Esophagus squamous epithelium (tissue), 5 donors: ENCODE results near the gene WLS. TPM values are rescaled to one million over a fixed set of nuclear protein-coding genes. Genes with fewer than 3 reads are reported as not detected.

Experiments used
- DNase-seq: peaks from one replicate; lab custom pipeline; 2025; lab: John Stamatoyannopoulos, UW
- H3K27ac ChIP-seq, 4 donors: fragments of 200-600 bp; sonication (generic); one replicate each; pipeline ENCODE4 v1.5.1; 2016 to 2019; ENCODE audit warnings: mild to moderate bottlenecking in 1 of 4
- H3K27me3 ChIP-seq, 4 donors: fragments of 200-600 bp; sonication (generic); 1 replicate in 3 of 4; 2 replicates in 1 of 4; pipeline versions ENCODE4 v1.5.1 to v1.6.0; 2017 to 2021; ENCODE audit warnings: antibody characterized with exemption in 1 of 4
- H3K36me3 ChIP-seq, 3 donors: fragments of 200-600 bp; sonication (generic); one replicate each; pipeline ENCODE4 v1.5.1; 2016 to 2019
- H3K4me1 ChIP-seq, 3 donors: fragments of 200-600 bp; sonication (generic); one replicate each; pipeline ENCODE4 v1.5.1; 2017 to 2019
- H3K4me3 ChIP-seq, 4 donors: fragments of 200-600 bp; sonication (generic); 1 replicate in 3 of 4; 2 replicates in 1 of 4; pipeline ENCODE4 v1.5.1; 2016 to 2019; ENCODE audit warnings: mild to moderate bottlenecking in 2 of 4, moderate library complexity in 1 of 4
- H3K9me3 ChIP-seq, 3 donors: fragments of 200-600 bp; sonication (generic); one replicate each; pipeline ENCODE4 v1.5.1; 2016 to 2019
- POLR2A ChIP-seq, 4 donors: fragments of 450-650 bp; IDR thresholded peaks; one replicate each; pipeline ENCODE4 v1.6.1; 2017; ENCODE audit warnings: antibody characterized with exemption in 4 of 4, mild to moderate bottlenecking in 4 of 4, moderate library complexity in 3 of 4
- WGBS, 2 donors: methylation state at CpG; one replicate each; pipeline ENCODE4 v1.1.5; 2018; 5-methylcytosine and 5-hydroxymethylcytosine counted together
- intact Hi-C: fragments of 100-400 bp; cut with DNase I; formaldehyde crosslinking; loops from one replicate; pipeline ENCODE4 v1.15.0; 2022
- small RNA-seq, 4 donors: library from RNA; depleted of rRNA; stranded (forward); fragments of <200 nt; gene quantifications; one replicate each; pipeline ENCODE3, GENCODE V24; 2016
- total RNA-seq, 4 donors: library from RNA; depleted of rRNA; stranded (reverse); fragments of >200 nt; gene quantifications; one replicate each; pipeline ENCODE4 v1.1.0, GENCODE V29; 2016
- TF ChIP-seq, protein P1 (sequence below), 6 experiments: fragments of 450-650 bp in 4 of 6; fragments of 200-600 bp in 2 of 6; sonication (generic) in 2 of 6; IDR thresholded peaks; one replicate each; pipeline ENCODE4 v1.5.1; 2016 to 2019; ENCODE audit warnings: antibody characterized with exemption in 6 of 6, mild to moderate bottlenecking in 4 of 6, moderate library complexity in 4 of 6
- donor health status: DM: yes; HTN: yes; CAD: no.

The WLS gene
- total RNA-seq, 4 donors from 2014 or later: 30.4 to 87.8 (median 60.0) TPM

DNA sequence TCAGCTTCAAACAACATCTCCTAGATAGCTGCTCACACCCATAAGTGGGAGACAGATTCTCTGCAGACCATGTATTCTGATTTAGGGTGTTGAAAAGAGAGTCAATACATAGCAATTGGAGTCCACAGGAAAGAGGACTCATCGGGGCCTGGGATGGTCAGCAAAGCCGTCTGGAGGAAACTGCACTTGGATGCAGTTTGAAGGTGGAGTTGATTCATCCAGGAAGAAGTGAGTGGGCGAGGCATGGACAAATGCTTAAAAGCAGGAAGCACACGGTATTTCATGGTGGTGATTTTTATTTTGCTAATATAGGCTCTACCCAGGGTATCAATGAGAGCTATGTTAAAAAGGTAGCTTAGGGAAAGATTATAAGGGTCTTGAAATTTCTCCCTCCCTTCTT lies 145.1 kb downstream of the WLS start:
- H3K9me3 ChIP-seq: no peaks in the 10 kb centered on the region
- H3K4me3 ChIP-seq: no peak overlapping the region
- H3K36me3 ChIP-seq: no peaks in the 10 kb centered on the region
- H3K4me1 ChIP-seq: no peaks in the 10 kb centered on the region
- whole genome bisulfite sequencing, 2 donors: 65 to 76% methylated on average over 4 of the region's 4 CpGs
- H3K27ac ChIP-seq: no peak overlapping the region
- H3K27me3 ChIP-seq: no peaks in the 10 kb centered on the region
- no peak for DNase-seq
- no peak for TF ChIP-seq POLR2A (IDR thresholded peaks at IDR 0.05)
- TF ChIP-seq, protein P1, sequence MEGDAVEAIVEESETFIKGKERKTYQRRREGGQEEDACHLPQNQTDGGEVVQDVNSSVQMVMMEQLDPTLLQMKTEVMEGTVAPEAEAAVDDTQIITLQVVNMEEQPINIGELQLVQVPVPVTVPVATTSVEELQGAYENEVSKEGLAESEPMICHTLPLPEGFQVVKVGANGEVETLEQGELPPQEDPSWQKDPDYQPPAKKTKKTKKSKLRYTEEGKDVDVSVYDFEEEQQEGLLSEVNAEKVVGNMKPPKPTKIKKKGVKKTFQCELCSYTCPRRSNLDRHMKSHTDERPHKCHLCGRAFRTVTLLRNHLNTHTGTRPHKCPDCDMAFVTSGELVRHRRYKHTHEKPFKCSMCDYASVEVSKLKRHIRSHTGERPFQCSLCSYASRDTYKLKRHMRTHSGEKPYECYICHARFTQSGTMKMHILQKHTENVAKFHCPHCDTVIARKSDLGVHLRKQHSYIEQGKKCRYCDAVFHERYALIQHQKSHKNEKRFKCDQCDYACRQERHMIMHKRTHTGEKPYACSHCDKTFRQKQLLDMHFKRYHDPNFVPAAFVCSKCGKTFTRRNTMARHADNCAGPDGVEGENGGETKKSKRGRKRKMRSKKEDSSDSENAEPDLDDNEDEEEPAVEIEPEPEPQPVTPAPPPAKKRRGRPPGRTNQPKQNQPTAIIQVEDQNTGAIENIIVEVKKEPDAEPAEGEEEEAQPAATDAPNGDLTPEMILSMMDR (IDR thresholded peaks at IDR 0.05): no peak
- intact Hi-C loops: no loop called here

DNA sequence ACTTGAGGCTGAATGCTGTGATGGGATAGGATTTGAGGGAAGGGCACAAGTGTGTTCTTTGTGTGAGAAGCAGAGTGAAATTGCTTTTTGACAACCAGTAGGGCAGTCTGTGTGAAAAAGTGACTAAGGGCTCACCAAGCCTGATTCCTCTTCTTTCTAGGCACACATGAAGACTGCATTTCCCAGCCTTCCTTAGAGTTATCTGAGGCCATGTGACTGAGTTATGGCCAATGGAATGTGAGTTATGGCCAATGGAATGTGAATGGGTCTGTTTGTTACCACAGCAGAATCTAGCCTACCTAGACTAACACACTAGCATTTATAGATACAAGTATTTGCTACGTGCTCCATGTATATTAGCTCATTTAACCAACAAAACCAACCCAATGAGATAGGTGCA lies 146.6 kb downstream of the WLS start:
- no peak for DNase-seq
- Histone ChIP-seq H3K36me3 (no peaks in the 10 kb centered on the region), H3K27me3 (no peaks in the 10 kb centered on the region), H3K4me1 (no peaks in the 10 kb centered on the region), H3K9me3 (no peaks in the 10 kb centered on the region), H3K27ac (no peak overlapping the region), H3K4me3 (no peak overlapping the region)
- intact Hi-C loops: no loop called here
- TF ChIP-seq POLR2A (IDR thresholded peaks at IDR 0.05): no peak
- TF ChIP-seq, protein P1 (IDR thresholded peaks at IDR 0.05): no peak
- 83 to 100% methylated on average over 1 of the region's 1 CpG for WGBS, 2 donors

DNA sequence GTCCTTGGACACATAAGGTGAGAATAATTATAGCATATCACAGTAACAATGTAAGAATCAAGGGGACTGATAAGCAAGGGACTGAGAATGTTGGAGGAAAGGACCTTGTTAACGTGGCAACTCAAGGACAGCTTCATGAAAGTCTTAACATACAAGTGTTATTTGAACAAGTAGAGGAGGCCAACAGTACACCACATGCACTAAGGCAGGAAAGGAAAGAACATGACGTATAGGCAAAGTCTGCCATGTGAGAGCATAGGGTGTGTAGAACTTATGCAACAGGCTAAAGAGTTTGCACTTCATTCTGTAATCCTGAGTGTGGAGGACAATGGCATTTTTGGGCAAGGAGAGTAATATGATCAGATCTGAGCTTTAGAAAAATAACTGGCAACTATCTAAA lies 148.6 kb downstream of the WLS start:
- intact Hi-C loops: no loop called here
- DNase-seq: no peak

DNA sequence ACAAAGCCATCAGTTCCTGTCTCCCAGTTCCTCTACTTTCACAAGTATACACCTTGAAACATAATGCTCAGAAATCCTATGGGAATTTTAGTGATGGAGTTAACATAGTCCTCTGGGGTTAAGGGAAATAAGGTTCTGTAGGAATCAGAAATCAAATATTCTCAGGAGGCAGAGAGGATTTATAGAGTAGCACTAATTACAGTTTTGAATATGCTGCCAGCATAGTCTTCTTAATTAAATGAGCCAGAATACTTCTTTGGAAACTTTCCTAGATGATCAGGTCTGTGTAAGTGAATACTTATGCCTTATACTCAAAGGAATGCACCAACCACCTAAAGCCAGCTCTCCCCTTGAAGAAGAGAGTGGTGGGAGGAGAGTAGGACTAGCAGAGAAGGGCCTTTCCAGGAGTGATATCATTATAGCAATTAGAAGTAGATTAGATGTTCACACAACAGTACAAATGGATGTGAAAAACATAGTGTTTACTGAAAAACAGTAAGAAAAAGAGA lies 150.5 kb downstream of the WLS start:
- no peak for DNase-seq
- no peaks in the 10 kb centered on the region for H3K9me3 ChIP-seq
- H3K27ac ChIP-seq: no peak overlapping the region
- TF ChIP-seq, protein P1 (IDR thresholded peaks at IDR 0.05): no peak
- TF ChIP-seq POLR2A (IDR thresholded peaks at IDR 0.05): no peak
- intact Hi-C loops: no loop called here
- H3K4me3 ChIP-seq: no peak overlapping the region
- no peaks in the 10 kb centered on the region for H3K4me1 ChIP-seq
- H3K36me3 ChIP-seq: no peaks in the 10 kb centered on the region
- H3K27me3 ChIP-seq: no peaks in the 10 kb centered on the region

More for the DNA sequence above, 148.6 kb downstream of the WLS start:
- H3K27me3 ChIP-seq: no peaks in the 10 kb centered on the region
- no peak overlapping the region for H3K27ac ChIP-seq
- H3K9me3 ChIP-seq: no peaks in the 10 kb centered on the region
- TF ChIP-seq, protein P1 (IDR thresholded peaks at IDR 0.05): no peak
- no peak for TF ChIP-seq POLR2A (IDR thresholded peaks at IDR 0.05)
- no peaks in the 10 kb centered on the region for H3K4me1 ChIP-seq
- WGBS, 2 donors: 63 to 69% methylated on average over 2 of the region's 2 CpGs
- H3K4me3 ChIP-seq: no peak overlapping the region
- H3K36me3 ChIP-seq: no peaks in the 10 kb centered on the region

DNA sequence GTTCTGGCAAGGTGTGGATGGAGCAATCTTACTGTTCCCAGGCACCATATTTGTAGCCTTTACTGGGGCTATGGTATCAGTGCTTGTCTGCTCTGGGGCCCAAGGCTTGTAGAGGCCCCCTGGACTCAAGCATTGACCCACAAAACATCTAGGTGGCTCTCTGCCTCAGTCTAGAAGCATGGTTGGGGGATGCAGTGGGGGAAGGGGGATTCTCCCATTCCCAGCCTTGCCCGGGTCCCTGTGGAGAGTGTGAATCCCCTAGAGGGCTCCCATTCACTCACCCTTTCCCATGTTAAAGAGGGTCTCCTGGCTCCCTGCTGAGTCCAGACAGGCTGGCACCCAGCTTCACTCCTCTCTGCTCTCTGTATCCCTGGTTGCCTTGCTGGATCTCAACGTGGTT lies 153.7 kb downstream of the WLS start:
- Histone ChIP-seq H3K27me3 (no peaks in the 10 kb centered on the region), H3K9me3 (no peaks in the 10 kb centered on the region), H3K4me1 (no peaks in the 10 kb centered on the region), H3K4me3 (no peak overlapping the region), H3K36me3 (no peaks in the 10 kb centered on the region), H3K27ac (no peak overlapping the region)
- intact Hi-C loops: no loop called here
- WGBS, 2 donors: 45 to 56% methylated on average over 1 of the region's 2 CpGs
- no peak for TF ChIP-seq POLR2A (IDR thresholded peaks at IDR 0.05)
- TF ChIP-seq, protein P1 (IDR thresholded peaks at IDR 0.05): no peak
- DNase-seq: no peak

Small RNA genes lying within 50 kb of the gene (small RNA-seq; reads per million reads assigned to genes)
- gene COX6B1P7: 0 reads per million in 4 donors
- 1.3 to 4.9 (median 2.3) reads per million in 4 donors for gene MIR1262

Other genes with a start within 250 kb of the WLS start
- 1 to 10 TPM in 2 of 4 donors, under 1 TPM in 2; 0.57 to 1.3 (median 0.86) TPM for gene DIRAS3, start 181.9 kb downstream of the WLS start, total RNA-seq
- gene RPE65, start 217.4 kb upstream of the WLS start, total RNA-seq: not detected